GM18526 (cell line): Measurements from ENCODE around the gene C1QTNF8.

Experiments used
- POLR2A ChIP-seq: IDR thresholded peaks from 3 replicates; pipeline ENCODE4 v1.6.1; 2011; ENCODE audit not compliant: insufficient read length; ENCODE audit errors: extremely low read depth

Gene C1QTNF8

DNA sequence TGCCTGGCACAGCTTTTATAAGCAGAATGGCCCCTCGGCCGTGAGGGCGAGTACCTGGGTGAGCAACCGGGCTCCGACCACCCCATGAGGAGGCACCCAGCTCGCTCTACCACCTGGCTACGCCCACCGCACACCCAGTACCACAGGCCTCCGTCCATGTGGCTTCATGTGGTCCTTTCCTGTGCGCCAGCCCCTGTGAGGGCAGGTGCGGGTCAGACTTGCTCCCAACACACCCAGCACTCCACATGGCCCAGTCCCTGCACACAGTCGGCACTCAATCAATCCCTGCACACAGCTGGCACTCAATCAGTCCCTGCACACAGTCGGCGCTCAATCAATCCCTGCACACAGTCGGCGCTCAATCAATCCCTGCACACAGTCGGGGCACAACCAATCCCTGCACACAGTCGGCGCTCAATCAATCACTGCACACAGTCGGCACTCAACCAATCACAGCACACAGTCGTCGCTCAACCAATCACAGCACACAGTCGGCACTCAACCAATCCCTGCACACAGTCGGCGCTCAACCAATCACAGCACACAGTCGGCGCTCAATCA is 4.0 kb downstream of the C1QTNF8 start:
- no peak for TF ChIP-seq POLR2A

DNA sequence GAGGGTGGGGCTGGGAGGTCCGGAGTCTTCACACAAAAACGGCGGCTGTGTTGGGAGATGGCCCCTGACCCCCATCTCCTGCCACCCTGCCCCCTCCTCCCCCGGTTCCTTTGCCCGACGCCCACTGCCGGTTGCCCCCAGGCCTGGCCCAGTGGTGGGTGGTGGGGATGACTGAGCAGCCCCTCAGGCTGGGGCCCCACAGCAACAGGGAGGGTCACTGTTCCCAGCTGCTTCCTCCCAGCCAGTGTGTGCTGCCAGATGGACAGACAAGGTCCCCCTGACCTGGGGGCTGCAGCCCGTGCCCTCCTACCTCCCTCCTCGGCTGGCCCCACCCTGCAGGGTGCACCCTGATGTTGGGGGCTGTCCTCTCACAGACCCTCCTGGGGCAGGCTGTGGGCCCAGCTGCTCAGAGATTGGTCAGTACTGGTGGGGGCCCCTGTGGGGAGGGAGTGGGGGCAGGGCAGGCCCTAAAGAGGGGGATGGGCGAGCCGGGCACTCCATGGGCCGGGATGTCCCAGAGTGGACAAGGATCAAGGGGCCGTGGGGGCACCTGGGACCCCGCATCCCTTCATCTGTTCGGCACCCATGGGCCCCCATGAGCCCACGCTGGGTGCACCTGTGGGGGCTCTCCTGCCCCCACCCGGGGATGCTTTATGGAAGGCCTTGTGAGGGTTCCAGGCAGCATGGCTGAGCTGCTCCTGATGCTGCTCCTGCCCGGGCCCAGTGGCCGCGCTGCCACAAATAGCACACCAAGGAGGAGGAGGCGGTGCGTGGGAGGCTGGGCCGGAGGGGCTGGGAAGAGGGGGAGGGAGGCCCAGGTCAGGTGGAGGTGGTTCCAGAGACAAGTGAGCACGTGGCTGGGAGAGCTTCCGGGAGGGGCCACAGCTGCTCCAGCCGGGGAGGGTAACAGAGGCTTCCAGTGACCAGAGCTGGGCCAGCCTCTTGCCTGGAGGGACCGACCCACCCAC is 5.1 kb downstream of the C1QTNF8 start:
- TF ChIP-seq POLR2A: no peak

DNA sequence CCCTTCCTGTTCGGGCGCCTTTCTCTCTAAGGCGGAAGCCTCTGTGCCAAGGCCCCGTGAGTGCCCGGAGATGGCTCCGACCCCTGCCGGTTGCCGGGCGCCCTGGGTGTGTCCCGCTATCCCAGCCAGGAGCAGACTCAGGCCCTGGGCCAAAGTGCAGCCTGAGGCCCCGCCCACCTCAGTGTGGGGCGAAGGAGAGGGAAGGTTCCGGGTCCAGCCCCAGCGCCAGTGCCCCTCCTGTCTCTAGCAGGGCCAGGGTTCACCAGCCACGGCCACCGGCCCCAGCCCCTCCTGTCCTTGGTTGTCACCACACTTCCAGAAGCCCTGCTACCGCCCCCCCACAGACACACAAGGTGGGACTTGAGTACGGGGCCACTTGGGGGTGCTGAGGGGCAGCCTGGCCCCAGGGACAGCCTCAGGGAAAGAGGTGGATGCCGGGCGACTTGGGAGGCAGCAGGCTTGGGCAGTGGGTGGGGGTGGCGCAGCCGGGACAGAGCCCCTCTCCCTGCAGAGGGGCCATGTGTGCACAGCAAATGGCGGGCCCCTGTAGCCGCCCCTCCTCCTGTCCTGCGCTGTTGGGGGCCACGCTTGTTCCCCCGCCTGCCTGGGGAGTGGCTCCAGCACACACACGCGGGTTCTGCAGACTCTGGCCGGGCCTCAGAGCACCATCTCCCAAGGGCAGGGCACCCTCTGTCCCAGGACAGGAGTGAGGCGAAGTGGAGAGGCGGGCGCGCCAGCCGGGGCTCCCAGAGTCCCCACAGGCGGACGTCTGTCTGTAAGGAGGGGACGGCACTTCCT is 6.0 kb downstream of the C1QTNF8 start:
- no peak for TF ChIP-seq POLR2A

DNA sequence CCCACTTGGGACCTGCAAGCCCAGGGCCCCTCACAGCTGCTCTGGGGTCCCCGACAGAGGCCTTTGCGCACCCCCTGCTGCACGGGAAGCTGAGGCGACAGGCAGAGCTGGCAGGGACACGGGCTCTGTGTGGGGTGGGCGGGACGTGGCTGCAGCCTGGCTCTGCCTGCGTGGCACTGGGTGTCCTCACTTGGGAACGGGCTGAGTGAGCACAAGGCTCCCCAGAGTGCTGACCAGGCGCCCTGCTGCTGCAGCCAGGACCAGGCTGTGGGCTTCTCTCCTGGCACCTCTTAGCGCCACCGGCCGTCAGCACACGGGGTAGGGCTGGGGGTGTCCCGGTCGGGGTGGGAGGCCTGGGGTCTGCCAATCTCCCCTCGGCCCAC is 6.6 kb downstream of the C1QTNF8 start:
- no peak for TF ChIP-seq POLR2A

DNA sequence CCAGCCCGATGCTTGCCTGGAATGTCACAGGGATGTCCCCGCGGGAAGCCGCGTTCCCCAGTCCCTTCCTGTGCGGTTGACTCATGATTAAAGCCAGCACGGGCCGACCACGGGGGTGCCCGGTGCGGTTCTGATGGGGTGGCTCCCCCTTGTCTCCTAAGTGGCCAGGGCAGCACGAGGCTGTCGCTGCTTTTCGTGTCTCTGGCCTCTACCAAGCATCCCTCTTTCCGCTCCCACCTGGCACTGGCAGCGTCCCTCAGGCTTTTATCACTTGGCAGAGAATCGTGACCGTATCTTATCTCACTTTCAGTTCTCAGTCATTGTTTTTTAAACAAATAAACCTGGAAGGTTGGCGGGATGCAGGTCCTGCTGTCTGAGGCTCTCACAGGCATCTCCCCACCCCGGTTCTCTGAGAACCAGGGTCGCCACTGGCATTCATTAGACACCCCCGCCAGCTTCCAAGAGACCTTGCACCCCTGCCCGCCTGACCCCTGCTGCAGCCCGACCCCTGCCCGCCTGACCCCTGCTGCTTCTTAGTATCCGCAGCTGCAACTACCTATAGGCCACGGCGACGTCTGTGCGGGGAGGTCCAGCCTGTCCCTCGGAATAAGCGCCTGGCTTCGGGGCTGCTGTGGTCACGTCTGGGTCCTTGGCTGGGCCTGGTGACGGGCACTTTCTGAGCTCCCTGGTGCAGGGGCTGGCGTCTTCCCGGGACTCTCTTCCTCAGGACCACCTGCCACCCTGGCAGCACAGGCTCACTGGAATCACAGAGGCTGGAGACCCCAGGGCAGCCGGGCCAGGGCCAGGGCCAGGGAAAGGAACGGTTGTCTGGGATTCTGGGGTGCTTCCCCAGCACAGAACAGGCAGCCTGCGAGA is 7.5 kb downstream of the C1QTNF8 start:
- no peak for TF ChIP-seq POLR2A

DNA sequence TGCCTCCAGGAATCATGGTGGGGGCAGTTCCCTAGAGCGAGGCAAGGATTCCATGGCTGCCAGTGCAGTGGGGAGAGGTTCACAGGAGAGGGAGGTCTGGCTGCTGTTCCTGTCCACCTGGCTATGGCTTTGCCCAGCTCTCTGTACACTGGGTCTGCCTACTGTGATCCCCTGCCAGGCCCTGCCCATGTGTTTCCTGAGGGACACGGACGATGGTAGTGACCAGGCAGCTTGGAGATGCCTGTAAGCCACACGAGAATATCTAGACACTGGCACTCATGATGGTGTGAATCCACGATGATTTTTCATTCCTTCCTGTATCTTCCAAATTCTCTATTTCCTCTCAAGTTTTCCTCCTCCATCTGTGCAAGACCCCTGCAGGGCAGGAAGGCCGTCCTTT is 11.1 kb downstream of the C1QTNF8 start:
- TF ChIP-seq POLR2A: no peak

DNA sequence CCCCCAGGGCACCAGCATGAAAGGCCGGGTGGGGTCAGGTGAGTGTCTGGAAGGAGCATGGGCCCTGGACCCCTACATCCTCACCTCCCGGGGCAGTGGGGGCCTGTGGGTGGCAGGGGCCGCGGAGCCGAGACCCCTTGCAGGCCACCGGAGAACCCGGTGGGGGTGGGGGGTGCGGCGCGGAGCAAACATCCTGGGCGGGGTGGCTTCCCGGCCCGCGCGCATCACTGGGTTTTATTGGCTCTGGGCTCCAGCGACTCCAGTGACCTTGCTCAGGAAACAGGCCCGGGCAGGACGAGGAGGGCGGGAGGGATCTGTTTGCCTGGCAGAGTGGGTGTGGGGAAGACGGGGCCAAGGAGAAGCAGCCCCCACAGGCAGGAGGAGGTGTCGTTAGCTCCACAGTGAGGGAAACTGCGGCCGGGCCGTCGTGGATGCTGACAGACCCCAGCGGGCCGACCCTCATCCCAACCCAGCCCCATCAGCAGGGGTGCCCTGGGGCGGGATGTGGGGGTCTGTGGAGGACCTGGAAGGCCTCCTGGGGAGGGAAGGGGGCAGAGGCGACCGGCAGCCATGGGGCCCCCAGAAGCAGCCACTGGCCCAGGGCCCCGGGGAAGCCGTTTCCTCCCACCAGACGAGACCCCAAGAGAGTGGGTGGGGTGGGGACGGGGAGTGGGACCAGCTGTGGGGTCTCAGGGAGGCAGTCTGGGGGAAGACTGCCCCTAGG is 12.9 kb downstream of the C1QTNF8 start:
- no peak for TF ChIP-seq POLR2A

DNA sequence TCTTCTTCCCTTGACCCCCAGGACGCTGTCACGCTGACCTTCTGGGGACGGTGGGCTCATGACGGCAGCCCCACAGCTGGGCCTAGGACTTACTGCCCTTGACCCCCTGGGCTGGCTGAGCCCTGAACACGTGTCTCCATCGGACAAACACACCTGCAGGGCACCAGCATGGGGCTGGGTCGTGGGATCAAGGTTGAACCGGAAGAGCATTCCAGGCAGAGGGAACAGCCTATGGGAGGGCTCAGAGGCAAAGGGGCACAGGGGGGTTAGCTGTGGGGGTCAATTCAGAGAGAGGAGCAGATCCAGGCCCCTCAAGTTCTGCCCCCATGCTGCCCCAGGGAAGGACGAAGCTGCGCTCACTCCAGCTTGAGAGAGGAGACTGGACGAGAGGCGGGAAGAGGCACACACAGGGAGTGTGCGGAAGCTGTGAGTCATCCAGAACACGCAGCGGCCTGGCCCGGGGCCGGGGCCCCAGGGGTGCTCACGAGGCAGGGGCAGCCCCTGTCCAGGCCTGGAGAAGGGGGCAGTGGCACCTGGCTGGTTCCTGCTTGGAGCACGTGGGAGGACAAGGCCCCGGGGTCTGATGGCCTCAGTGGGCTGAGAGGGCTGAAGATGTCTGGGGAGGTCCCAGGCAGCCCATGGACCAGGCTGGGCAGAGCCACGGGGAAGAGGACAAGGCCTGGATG is 13.6 kb downstream of the C1QTNF8 start:
- TF ChIP-seq POLR2A: no peak

DNA sequence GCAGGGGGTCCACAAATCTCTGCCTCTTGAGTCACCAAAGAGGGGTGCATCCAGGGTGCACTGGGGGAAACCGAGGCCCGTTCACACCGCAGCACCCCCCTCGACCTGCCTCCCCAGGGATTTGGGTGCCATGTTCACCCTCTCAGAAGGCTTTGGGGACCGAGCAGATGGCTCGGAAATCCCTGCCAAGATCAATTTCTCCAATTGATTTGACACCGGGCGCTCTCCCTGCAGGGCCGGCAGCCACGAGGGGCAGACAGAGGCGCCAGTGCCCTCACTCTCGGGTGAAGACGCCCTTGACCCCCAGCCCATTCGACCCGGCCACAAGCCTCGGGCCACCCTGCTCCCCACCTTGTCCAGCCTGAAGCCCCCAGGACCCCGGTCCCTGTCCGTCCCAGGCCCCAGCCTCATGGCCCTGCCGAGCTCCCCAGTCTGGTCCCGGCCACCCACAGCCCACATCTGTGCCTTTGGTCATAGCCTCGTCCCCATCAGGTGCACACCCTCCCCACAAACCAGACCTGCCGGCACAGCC is 14.2 kb downstream of the C1QTNF8 start:
- TF ChIP-seq POLR2A: no peak

DNA sequence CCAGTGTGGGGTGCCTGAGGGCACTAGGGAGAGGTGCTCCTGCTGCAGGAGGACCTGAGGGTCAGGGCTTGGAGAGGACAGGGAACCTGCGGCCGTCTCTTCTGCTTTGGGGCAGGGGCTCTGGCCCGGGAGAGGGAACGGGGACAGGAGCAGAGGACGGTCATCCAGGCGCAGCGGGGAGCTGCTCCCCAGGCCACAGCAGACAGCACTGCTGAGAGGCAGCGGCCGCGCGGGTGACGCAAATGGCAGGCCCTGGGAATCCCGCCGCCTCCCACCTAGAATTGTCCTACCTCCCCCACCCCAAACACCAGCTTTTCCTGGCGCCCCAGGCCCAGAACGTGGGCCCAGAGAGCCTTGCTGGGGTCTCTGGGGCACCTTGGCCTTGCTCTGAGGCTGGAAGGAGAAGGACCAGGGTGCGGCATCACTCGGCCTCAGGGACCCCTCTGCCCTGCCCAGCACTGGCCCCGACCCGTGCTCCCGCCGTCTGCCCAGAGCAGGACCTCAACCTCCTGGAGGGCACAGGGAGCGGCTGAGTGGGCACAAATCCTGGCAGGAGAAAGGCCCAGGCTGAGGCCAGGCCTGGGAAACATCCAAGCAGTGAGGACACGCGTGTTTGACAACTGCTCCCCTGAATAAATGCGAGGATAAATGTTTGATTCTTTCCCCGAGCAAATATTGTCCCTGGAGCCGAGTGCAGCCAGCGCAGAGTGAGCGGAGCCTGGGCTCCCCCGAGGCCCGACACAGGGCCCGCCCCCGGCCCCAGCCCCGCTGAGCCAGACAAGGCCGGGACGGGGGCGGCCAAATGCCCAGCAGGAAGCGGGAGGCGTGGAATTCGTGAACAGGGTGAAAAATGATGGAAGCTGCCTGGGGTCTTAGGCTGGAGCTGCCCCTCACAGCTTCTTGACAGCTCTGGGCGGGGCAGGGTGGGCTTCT is 15.0 kb downstream of the C1QTNF8 start:
- TF ChIP-seq POLR2A: no peak

DNA sequence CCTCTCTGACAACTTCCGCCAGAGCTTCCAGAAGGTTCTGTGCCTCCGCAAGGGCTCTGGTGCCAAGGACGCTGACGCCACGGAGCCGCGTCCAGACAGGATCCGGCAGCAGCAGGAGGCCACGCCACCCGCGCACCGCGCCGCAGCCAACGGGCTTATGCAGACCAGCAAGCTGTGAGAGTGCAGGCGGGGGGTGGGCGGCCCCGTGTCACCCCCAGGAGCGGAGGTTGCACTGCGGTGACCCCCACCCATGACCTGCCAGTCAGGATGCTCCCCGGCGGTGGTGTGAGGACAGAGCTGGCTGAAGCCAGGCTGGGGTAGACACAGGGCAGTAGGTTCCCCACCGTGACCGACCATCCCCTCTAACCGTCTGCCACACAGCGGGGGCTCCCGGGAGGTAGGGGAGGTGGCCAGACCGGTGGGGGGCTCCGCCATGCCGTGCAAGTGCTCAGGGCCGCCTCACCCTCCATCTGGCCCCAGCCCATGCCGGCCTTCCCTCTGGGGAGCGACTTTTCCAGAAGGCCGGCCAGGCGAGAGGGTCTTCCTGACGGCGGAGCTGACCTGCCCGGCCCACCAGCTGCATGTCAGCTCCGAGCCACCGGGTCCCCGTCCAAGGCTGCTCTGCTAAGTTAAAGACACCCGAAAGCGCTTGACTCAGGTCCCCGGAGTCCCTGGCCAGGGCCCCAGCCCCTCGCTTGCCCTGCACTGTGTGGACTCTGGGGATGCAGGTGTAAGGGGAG is 16.1 kb downstream of the C1QTNF8 start:
- TF ChIP-seq POLR2A: no peak

DNA sequence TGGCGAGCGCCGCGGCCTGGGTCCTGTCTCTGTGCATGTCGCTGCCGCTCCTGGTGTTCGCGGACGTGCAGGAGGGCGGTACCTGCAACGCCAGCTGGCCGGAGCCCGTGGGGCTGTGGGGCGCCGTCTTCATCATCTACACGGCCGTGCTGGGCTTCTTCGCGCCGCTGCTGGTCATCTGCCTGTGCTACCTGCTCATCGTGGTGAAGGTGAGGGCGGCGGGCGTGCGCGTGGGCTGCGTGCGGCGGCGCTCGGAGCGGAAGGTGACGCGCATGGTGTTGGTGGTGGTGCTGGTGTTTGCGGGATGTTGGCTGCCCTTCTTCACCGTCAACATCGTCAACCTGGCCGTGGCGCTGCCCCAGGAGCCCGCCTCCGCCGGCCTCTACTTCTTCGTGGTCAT is 16.7 kb downstream of the C1QTNF8 start:
- TF ChIP-seq POLR2A: no peak
